IPS-NIHi7 (cell line): ENCODE results near the gene CLECL1.
A peak's percentile ranks its signal among the peaks of the same experiment; 100 is the strongest.
"Not testable (repeated sequence)": the region's sequence is repeated elsewhere in the genome, so short reads cannot be mapped to it uniquely, and the experiment has no call there.

Source experiments
- DNase-seq: peaks from one replicate; pipeline ENCODE4 v3.0.0; 2012; ENCODE audit warnings: mixed read lengths; ENCODE audit errors: extremely low spot score

CLECL1 gene

DNA sequence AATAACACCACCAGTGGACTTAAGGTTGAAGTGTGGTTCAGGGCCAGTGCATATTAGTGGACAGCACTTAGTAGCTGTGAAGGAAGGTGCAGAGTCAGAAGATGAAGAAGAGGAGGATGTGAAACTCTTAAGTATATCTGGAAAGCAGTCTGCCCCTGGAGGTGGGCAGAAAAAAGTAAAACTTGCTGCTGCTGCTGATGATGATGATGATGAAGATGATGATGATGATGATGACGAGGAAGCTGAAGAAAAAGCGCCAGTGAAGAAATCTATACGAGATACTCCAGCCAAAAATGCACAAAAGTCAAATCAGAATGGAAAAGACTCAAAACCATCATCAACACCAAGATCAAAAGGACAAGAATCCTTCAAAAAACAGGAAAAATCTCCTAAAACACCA, 37.2 kb downstream of the CLECL1 start:
- DNase-seq, result not testable (repeated sequence)

DNA sequence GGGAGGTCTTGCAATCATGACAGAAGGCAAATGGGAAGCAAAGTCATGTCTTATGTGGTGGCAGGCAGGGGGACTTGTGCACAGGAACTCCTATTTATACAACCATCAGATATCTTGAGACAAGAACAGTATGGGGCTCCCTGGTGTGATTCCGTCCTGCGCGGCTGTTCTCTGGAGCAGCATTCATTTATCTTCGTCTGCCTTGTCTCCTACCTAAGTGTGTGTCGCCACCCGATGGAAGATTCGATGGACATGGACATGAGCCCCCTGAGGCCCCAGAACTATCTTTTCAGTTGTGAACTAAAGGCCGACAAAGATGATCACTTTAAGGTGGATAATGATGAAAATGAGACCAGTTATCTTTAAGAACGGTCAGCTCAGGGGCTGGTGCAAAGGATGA, 37.7 kb downstream of the CLECL1 start:
- not testable (repeated sequence) for DNase-seq

DNA sequence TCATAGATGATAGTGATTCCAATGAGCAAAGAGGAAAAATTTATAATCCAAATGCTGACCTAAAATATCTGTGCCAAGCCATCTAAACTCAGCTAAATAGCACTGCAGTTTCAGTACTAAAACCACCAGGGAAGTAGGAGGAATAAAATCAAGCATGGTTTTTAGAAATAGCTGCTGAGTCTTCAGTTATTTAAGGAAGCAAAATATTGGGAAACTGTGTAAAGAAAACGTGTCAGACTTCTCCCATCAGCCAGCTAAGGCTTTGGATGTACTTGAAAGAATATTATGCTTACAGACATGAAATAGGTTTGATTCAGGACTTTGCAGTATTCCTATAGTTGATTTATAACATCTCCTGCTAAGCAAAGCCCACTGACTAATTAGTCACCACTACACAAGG, 38.7 kb downstream of the CLECL1 start:
- DNase-seq, result no peak

DNA sequence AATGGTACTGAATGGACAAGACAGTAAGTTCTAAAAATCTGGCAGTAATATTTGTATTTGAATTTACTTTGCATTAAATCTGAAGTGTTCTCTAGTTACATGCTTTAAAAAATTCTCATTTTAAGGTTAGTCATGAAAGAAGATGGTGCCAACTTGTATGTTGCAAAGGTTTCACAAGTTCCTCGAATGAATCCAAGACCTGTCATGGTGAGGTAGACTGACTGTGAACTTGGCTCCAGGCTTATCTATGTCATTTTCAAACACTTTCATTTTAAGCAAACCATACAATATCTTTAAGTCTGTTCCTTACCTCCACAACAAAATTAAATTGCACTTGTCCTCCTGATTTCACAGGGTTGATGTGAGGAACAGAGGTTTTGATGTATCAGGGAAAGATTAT, 40.0 kb downstream of the CLECL1 start:
- no peak for DNase-seq

DNA sequence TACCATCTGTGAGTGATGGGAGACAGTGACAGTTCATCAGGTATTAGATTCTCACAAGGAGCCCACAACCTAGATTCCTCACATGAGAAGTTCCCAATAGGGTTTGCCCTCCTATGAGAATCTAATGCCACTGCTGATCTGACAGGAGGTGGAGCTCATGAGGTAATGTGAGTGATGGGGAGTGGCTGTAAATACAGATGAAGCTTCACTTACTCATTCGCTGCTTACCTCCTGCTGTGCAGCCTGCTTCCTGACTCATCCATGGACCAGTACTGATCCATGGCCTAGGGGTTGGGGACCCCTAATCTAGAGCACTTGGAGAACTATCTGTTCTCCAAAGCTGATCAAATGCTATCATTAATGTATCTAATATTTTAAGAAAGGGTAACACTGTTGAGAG, 45.7 kb downstream of the CLECL1 start:
- peak; percentile 13 for DNase-seq

DNA sequence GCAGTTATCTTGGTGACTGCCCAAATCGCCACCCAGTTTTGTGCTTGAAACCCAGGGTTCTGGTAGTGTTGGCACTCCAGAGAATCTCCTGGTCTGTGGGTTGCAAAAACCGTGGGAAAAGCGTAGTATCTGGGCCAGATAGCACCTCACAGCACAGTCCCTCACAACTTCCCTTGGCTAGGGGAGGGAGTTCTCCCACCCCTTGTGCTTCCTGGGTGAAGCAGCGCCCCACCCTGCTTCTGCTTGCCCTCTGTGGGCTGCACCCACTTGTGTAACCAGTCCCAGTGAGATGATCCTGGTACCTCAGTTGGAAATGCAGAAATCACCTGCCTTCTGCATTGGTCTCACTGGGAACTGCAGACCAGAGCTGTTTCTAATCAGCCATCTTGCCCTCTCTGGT, 47.0 kb downstream of the CLECL1 start:
- no peak for DNase-seq

DNA sequence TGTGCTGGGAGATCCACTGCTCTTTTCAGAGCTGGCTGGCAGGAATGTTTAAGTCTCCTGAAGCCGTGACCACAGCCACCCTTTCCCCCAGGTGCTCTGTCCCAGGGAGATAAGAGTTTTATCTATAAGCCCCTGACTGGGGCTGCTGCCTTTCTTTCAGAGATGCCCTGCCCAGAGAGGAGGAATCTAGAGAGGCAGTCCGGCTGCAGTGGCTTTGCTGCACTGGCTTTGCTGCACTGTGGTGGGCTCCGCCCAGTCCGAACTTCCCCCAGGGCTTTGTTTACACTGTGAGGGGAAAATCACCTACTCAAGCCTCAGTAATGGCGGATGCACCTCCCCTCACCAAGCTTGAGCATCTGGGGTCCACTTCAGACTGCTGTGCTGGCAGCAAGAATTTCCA, 47.5 kb downstream of the CLECL1 start:
- DNase-seq, result not testable (repeated sequence)

DNA sequence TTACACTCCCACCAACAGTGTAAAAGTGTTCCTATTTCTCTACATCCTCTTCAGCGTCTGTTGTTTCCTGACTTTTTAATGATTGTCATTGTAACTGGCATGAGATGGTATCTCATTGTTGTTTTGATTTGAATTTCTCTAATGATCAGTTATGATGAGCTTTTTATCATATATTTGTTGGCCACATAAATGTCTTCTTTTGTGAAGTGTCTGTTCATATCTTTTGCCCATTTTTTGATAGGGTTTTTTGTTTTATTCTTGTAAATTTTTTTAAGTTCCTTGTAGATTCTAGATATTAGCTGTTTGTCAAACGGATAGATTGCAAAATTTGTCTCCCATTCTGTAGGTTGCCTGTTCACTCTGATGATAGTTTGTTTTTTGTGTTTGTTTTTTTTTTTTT, 49.9 kb downstream of the CLECL1 start:
- DNase-seq, result not testable (repeated sequence)

DNA sequence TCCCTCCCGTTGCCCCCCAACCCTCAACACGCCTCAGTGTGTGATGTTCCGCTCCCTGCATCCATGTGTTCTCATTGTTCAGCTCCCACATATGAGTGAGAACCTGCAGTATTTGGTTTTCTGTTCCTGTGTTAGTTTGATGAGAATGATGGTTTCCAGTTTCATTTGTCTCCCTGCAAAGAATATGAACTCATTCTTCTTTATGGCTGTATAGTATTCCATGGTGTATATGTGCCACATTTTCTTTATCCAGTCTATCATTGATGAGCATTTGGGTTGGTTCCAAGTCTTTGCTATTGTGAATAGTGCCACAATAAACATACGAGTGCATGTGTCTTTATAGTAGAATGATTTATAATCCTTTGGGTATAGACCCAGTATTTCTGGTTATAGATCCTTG, 50.4 kb downstream of the CLECL1 start:
- not testable (repeated sequence) for DNase-seq

DNA sequence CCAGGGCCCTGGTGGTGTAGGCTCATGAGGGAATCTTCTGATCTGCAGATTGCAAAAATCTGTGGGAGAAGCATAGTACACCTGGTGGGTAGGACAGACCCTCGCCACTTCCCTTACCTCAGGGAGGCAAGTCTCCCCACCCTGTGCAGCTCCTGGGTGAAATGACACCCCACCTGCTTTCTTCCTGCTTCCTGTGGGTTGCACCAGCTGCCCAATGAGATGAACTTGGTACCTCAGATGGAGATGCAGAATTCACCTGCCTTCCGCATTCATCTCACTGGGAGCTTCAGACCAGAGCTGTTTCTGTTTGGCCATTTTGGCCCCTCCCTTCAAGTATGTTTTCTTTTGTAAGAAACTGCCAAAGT, 58.7 kb downstream of the CLECL1 start:
- no peak for DNase-seq

DNA sequence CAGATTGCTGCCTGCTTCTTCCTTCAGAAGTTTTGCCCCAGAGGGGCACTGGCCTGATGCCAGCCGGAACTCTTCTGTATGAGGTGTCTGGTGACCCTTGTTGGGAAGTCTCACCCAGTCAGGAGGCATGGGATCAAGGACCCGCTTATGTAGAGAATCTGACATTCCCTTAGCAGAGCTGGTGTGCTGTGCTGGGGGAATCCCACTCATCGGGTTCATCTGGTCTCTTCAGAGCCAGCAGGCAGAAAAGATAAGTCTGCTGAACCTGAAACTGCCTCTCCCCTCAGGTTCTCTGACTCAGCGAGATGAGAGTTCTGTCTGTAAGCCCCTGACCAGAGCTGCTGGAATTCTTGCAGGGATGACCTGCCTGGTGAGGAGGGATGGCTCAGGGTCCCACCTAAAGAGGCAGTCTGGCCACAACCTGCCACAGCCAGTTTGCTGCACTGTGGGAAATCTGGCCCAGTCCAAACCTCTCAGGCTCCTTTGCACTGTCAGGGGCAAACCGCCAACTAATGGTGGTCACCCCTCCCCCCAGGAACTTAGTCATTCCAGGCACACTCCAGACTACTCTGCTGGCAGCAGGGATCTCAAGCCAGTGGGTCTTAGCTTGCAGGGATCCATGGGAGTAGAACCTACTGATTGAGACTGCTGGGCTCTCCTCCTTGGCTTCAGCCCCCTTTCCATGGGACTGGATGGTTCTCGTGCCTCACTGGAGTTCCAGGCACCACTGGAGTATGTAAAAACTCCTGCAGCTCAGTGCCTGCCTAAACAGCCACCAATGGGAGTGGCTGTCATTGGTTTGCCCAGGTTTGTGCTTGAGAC, 59.3 kb downstream of the CLECL1 start:
- DNase-seq, result peak; percentile 29
